Sigmoid colon (tissue), 4 donors: ENCODE measurements around the gene LDLRAD4.

Experiments
- POLR2A ChIP-seq, 2 donors: fragments of 450-650 bp; IDR thresholded peaks; one replicate each; pipeline ENCODE4 v1.6.1; 2016; ENCODE audit warnings: antibody characterized with exemption in 2 of 2, mild to moderate bottlenecking in 2 of 2, moderate library complexity in 2 of 2
- POLR2AphosphoS5 ChIP-seq, 4 donors: sonication (generic); formaldehyde crosslinking; IDR thresholded peaks; one replicate each; pipeline ENCODE4 v1.6.1; 2017; ENCODE audit warnings: antibody characterized with exemption in 4 of 4
- TF ChIP-seq, protein P1 (sequence below), 4 experiments: fragments of 450-650 bp in 3 of 4; fragments of 200-600 bp in 1 of 4; IDR thresholded peaks; one replicate each; pipeline ENCODE4 v1.5.1; 2016 to 2019; ENCODE audit warnings: antibody characterized with exemption in 4 of 4, mild to moderate bottlenecking in 3 of 4, moderate library complexity in 2 of 4

DNA sequence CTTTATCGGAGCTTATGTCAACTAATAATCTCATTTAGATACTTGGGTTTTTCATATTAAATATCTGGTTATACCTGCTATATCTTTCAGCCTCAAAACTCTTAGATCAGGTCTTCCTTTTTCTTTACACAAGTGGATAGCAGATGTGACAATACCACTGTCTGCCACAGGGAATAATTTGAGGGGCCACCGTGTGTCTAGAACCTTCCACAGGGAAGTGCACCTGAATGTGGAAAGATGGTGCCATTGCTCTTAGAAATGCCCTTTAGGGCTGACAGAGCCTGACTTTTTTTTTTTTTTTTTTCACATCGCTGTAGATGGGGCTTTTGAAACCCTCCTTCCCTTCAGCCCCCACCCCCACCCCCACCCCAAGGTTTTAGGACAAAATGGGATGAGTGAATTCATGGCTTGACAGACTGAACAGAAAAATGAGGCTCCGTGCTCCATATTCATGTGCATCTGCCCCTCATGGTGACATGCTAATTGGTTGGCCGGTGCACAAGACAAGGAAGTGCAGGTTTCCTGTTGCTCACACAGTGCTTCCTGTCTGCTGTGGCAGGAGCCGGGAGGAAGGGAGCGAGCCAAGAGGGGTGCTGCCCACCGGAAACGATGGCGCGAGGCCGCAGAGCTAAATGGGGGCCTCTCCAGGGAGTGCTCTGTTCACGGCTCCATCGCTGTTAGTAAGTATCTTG is 246.0 kb downstream of the LDLRAD4 start:
- TF ChIP-seq, protein P1, sequence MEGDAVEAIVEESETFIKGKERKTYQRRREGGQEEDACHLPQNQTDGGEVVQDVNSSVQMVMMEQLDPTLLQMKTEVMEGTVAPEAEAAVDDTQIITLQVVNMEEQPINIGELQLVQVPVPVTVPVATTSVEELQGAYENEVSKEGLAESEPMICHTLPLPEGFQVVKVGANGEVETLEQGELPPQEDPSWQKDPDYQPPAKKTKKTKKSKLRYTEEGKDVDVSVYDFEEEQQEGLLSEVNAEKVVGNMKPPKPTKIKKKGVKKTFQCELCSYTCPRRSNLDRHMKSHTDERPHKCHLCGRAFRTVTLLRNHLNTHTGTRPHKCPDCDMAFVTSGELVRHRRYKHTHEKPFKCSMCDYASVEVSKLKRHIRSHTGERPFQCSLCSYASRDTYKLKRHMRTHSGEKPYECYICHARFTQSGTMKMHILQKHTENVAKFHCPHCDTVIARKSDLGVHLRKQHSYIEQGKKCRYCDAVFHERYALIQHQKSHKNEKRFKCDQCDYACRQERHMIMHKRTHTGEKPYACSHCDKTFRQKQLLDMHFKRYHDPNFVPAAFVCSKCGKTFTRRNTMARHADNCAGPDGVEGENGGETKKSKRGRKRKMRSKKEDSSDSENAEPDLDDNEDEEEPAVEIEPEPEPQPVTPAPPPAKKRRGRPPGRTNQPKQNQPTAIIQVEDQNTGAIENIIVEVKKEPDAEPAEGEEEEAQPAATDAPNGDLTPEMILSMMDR (IDR thresholded peaks at IDR 0.05) = no peak
- TF ChIP-seq POLR2A (IDR thresholded peaks at IDR 0.05) = no peak
- TF ChIP-seq POLR2AphosphoS5 (IDR thresholded peaks at IDR 0.05) = peak in 1 of 4 donors; percentile 30
